AG09309 (cell line): ENCODE measurements around the gene RGCC.

Experiments used
- DNase-seq: peaks from one replicate; pipeline ENCODE4 v3.0.0-alpha.2; 2010; ENCODE audit warnings: low read depth
- H3K4me3 ChIP-seq: 2 replicates; pipeline ENCODE4 v1.5.1; 2011; ENCODE audit warnings: mild to moderate bottlenecking, low read depth, low read length, moderate library complexity; ENCODE audit not compliant: control insufficient read depth
- CTCF ChIP-seq: IDR thresholded peaks from 2 replicates; pipeline ENCODE4 v1.5.1; 2011; ENCODE audit warnings: mild to moderate bottlenecking, low read depth, low read length, inconsistent platforms; ENCODE audit not compliant: insufficient read depth, control insufficient read depth; ENCODE audit errors: missing control alignments

The RGCC gene

DNA sequence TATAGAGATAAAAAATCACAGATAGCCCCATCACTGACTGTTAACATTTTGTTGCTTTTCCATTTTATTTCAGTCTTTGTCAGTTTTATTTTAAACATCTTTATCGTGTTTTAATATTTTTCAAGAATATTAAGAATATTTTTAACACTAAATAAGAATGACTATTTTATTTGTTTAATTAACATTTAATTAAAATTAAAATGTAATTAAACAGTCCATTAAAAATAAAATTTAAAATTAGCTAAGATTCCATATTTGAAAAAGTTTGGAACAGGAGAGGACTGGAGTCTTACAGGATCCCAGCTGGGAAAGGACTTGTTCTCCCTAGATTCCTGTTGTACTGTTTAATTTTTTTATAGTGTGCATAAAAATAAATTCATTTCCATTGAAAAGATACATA is 54.5 kb downstream of the RGCC start:
- no peak overlapping the region for H3K4me3 ChIP-seq
- TF ChIP-seq CTCF, result no peak
- no peak for DNase-seq

DNA sequence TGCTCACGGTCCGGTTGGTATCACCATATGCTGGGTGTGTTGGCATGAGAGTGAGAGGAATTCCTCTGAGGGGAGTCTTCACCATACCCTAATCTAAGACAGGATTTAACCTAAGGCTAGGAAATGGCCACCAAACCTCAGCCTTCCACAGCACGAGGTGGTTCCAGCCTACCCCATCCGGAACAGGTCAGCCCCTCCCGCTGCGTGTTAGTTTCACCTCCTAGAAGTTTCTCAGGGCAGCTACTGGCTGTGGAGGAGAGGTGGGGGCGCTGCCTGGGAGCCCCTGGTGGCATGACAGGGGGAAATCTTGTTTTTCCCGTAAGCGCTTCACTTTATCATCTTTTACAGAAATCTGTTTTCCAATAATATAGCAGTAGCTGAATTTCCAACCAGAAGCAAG is 55.1 kb downstream of the RGCC start:
- no peak overlapping the region for H3K4me3 ChIP-seq
- TF ChIP-seq CTCF, result no peak
- no peak for DNase-seq

- no peak overlapping the region for H3K4me3 ChIP-seq
- DNase-seq, result no peak
- TF ChIP-seq CTCF, result no peak
Measured at GRCh38 chr13:41513600-41513999, 56.2 kb downstream of the RGCC start.

DNA sequence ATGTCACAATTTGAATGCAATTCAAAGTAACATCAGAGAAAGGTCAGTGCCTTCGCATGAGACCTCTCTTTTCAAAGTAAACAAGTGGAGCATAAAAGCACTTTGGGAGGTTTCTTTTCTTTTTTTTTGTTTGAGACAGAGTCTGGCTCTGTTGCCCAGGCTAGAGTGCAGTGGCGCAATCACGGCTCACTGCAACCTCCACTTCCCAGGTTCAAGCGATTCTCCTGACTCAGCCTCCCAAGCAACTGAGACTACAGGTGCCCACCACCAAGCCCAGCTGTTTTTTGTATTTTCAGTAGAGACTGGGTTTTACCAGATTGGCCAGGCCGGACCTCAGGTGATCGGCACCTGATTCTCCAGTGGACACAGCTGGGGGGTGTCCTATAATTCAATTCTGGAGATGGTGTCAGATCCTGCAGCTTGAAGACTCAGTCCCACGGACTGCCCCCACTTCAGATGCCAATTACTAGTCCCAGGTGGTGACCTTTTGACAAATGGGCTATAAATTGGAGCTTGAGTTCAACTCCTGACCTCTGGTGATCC is 57.6 kb downstream of the RGCC start:
- no peak for DNase-seq
- TF ChIP-seq CTCF, result no peak
- no peak overlapping the region for H3K4me3 ChIP-seq

- no peak for TF ChIP-seq CTCF
- no peak for DNase-seq
- no peak overlapping the region for H3K4me3 ChIP-seq
Measured at GRCh38 chr13:41515491-41516139, 58.3 kb downstream of the RGCC start.

GRCh38 chr13:41516166-41516565 is 58.8 kb downstream of the RGCC start:
- no peak for DNase-seq
- no peak overlapping the region for H3K4me3 ChIP-seq
- TF ChIP-seq CTCF, result no peak
